ENCODE results near the gene CRYBG1.
A peak's percentile ranks its signal among the peaks of the same experiment; 100 is the strongest.
"Not testable (repeated sequence)": the region's sequence is repeated elsewhere in the genome, so short reads cannot be mapped to it uniquely, and the experiment has no call there.

Gene CRYBG1

DNA sequence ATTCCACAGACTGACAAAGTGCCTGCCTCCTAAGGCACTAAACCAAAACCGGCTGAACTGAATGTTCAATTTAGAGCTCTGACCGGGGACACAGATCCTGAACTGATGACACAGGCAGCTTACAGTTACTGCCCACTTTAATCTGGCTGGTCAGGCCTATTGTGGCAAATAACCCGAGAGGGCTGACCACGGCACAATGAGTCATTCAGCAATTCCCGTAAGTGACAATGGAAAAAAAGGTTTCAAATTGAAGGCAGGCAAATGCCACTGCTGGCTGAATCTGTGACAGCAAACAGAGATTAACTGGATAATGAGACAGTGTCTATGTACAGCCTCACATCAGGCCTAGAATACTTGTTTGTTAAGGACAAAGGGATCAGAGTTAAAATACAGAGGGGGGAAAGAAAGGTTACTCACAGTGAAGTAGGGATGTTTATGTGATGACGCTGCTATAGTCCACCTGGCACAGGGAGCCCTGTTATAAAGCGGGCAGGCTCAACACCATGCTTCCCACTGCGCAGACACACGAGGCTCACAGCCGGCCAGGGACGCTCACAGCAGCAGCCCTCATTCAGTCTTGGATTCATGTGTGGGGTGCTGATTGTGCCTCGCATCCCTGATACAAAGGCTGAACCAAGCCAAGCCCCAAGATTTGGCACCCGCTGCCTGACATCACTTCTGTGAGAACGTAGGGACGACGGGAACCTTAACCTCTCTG, 214.4 kb downstream of the CRYBG1 start:
- DNase-seq (ENCODE audit: extremely low read depth in 1 of 2, low read depth in 1 of 2): peak in 1 of 2 donors; percentile 2

- DNase-seq (ENCODE audit: extremely low read depth in 1 of 2, low read depth in 1 of 2): no peak
These were observed 218.8 kb downstream of the CRYBG1 start for GRCh38 chr6:106579281-106579680.

DNA sequence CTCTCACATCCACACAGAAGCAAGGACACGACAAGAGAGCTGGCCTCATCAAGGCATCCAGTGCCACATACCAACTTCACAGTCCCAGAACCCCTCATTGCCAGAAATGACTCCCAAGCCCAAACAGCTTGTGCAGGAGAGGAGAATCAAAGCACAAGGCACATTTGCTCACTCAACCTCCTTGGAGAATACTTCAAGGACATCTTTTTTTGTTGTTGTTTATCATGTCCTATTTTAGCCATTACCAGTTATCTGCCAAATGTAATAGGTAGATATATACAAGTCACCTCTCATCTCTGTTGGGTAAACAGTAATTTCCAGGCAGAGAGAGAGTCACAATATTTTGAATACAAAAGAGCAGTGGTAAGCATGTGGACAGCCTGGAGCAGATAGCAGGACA, 221.0 kb downstream of the CRYBG1 start:
- no peak for DNase-seq (ENCODE audit: extremely low read depth in 1 of 2, low read depth in 1 of 2)

DNA sequence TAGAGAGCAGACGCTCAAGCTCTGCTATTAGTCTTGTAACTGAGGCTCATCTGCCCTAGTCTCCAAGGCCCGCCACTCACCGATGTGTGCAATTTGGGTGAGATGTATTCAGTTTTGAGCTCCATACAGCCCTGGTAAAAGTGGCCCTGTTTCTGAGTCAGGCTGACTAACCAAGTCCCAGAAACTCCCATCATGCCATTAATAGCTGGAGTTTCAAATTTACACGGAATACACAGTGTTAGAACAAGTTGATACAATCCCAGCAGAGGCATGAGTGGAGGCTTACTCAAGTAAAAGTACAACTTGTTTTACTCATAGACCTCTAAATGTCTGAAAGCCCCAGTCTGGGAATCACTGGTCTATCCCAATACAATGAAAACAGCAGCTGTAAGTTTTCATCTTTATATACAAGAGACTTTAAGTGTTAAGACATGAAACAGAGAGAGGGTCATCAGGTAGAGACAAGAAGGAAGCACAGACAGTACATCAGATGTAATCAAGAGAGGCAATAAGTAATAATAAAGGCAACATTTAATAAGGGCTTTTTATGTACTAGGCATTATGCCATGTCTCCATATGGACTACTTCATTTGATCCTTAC, 226.4 kb downstream of the CRYBG1 start:
- no peak for DNase-seq (ENCODE audit: extremely low read depth in 1 of 2, low read depth in 1 of 2)

DNA sequence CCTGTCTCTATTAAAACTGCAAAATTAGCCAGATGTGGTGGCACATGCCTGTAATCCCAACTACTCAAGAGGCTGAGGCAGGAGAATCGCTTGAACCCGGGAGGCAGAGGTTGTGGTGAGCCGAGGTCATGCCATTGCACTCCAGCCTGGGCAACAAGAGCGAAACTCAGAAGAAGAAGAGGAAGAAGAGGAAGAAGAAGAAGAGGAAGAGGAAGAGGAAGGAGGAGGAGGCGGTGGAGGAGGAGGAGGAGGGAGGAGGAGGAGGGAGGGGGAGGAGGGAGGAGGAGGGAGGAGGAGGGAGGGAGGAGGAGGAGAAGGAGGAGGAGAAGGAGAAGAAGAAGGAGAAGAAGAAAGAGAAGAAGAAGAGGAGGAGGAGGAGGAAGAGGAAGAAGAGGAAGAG, 228.4 kb downstream of the CRYBG1 start:
- DNase-seq (ENCODE audit: extremely low read depth in 1 of 2, low read depth in 1 of 2): not testable (repeated sequence)

GRCh38 chr6:106591111-106591825, 230.8 kb downstream of the CRYBG1 start:
- DNase-seq (ENCODE audit: extremely low read depth in 1 of 2, low read depth in 1 of 2): no peak

DNA sequence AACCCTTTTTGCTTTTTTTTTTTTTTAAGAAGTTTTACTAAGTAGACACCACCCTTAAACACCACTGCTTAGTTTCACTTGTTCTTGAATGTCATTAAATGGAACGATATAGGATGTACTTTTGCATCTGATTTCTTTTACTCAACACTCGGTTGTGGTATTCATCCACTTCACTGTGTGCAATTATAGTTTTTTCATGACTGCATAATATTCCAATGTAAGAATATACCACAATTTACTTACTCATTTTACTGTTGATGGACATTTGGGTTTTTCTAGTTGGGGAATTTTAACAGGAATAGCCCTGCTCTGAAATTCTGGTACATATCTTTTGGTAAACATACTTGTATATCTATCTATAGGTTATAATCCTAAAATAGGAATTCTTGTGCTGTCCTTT, 238.9 kb downstream of the CRYBG1 start:
- no peak for DNase-seq (ENCODE audit: extremely low read depth in 1 of 2, low read depth in 1 of 2)

- DNase-seq (ENCODE audit: extremely low read depth in 1 of 2, low read depth in 1 of 2): no peak
These were observed 239.8 kb downstream of the CRYBG1 start for GRCh38 chr6:106600329-106600728.

DNA sequence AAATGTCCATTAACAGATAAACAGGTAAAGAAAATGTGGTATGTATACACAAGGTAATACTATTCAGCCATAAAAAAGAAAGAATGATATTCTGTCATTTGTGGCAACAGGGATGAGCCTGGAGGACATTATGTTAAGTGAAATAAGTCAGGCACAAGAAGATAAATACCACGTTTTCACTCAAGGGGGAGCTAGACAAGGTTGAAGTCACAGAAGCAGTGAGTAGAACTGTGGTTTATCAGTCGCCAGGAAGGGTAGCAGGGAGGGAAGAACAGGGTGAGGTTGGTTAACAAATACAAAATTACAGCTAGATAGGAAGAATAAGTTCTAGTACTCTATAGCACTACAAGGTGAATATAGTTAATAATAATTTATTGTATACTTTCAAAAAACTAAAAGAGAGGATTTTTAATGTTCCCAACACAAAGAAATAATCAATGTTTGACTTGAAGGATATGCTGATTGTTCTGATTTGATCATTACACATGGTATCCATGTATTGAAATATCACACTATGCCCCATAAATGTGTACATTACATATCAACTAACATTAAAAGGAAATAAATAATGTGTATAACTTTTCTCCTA, 247.7 kb downstream of the CRYBG1 start:
- no peak for DNase-seq (ENCODE audit: extremely low read depth in 1 of 2, low read depth in 1 of 2)

- no peak for DNase-seq (ENCODE audit: extremely low read depth in 1 of 2, low read depth in 1 of 2)
These were observed 249.2 kb downstream of the CRYBG1 start for GRCh38 chr6:106609699-106610098.

GRCh38 chr6:106611030-106611429, 250.5 kb downstream of the CRYBG1 start:
- no peak for DNase-seq (ENCODE audit: extremely low read depth in 1 of 2, low read depth in 1 of 2)

GRCh38 chr6:106612671-106613416, 252.3 kb downstream of the CRYBG1 start:
- no peak for DNase-seq (ENCODE audit: extremely low read depth in 1 of 2, low read depth in 1 of 2)

DNA sequence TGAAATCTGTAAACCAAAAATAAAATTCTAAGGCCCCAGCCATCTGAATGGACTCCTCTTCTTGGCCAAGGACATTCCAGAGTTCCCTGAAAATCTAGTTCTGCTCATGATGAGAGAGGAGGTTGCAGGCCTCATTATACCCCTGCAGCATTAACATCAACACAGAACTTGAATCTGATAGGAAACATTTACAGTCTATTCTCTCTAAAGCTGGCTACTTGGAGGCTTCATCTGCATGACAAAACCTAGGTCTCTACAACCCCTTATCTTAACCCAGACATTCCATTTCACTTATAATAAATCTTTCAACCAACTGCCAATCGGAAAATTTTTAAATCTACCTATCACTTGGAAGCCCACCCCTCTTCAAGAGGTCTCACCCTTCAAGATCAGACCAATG, 253.1 kb downstream of the CRYBG1 start:
- no peak for DNase-seq (ENCODE audit: extremely low read depth in 1 of 2, low read depth in 1 of 2)

GRCh38 chr6:106614166-106614565, 253.6 kb downstream of the CRYBG1 start:
- no peak for DNase-seq (ENCODE audit: extremely low read depth in 1 of 2, low read depth in 1 of 2)

GRCh38 chr6:106614592-106615257, 254.2 kb downstream of the CRYBG1 start:
- DNase-seq (ENCODE audit: extremely low read depth in 1 of 2, low read depth in 1 of 2): no peak

- DNase-seq (ENCODE audit: extremely low read depth in 1 of 2, low read depth in 1 of 2): no peak
These were observed 256.8 kb downstream of the CRYBG1 start for GRCh38 chr6:106617302-106617701.

DNA sequence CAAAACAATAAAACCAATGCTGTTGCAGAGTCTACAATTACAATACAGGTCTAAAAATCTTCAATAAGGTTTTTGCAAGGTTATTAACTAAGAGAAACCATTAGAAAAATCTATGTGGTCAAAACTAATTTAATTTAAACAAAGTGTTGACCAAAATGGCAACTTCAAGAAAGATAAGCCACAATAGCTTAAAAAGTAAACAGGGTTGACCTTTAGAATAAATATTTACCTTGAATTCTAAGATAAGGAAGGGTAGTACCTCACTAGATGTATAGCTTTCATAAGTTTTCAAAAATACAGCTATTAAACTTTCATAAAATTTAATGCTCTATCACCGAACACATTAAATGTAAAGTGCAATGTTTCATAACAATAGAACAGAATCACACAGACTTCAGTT, 257.3 kb downstream of the CRYBG1 start:
- no peak for DNase-seq (ENCODE audit: extremely low read depth in 1 of 2, low read depth in 1 of 2)

- no peak for DNase-seq (ENCODE audit: extremely low read depth in 1 of 2, low read depth in 1 of 2)
These were observed 257.8 kb downstream of the CRYBG1 start for GRCh38 chr6:106618324-106618723.

DNA sequence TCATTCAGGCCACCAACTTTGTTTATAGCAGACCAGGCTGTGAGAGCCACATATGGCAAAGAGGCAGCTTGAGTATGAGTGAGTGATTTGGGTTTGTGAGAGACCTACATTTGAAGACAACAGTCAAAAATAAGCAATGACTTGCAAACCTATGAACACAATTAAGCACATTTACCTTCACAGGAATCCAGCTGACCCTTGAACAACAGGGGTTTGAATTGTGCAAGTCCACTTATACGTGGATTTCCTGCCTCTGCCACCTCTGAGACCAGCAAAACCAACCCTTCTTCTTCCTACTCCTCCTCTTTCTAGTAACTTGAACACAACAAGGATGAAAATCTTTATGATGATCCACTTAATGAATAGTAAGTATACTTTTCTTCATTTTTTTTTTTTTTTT, 258.7 kb downstream of the CRYBG1 start:
- no peak for DNase-seq (ENCODE audit: extremely low read depth in 1 of 2, low read depth in 1 of 2)

GRCh38 chr6:106620931-106621672, 260.6 kb downstream of the CRYBG1 start:
- DNase-seq (ENCODE audit: extremely low read depth in 1 of 2, low read depth in 1 of 2): no peak

Measured in stimulated activated CD8-positive, alpha-beta memory T cell treated with anti-CD3 and anti-CD28 coated beads, Interleukin-7, amount 100 ng/mL, for 48 hours (primary cell).